ENCODE measurements around the gene NTRK3. TPM values are rescaled to one million over a fixed set of nuclear protein-coding genes. Genes with fewer than 3 reads are reported as not detected.

NTRK3 gene
- total RNA-seq, 1 donor from 2014 or later, result 6.4 TPM

DNA sequence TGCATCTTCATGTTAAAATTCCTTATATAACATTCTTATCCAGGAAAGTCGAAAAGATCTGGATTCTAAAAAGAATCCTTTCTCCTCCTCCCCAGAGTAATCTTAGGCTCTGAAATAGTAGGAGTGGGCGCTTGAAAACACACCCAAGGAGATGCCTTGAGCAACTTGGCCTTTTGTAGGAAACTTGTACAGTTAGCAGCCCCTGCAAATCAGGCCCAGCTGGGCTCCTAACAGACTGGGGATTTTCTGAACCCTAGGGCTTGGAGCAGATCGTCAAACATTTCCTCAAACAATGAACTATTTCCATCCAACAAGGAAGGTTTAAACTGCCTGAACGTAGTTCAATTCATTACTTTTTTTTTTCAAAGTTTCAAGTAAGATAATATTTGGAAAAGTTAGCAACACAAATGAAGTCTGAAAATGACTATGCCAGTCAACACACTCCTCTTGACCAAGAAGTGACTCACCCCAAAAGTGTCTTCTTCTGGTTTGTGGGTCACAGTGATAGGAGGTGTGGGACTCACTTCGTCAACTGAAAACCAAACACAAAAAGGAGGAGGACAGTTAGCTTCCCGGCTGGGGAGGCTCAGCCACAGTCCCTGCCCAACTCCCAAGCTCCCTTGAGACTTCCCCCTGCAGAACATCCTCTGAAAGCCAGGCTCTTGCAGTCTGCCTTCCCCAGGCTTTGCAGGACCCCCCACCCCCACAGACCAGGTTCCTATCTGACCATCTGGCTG is 129.7 kb downstream of the NTRK3 start:
- peaks cover 13% of the 10 kb centered on the region for H3K4me1 Mint-ChIP-seq (ENCODE audit: unreplicated experiment)
- peaks cover 2% of the 10 kb centered on the region for H3K27me3 Mint-ChIP-seq (ENCODE audit: unreplicated experiment)
- H3K9me3 Mint-ChIP-seq (ENCODE audit: unreplicated experiment), result no peaks in the 10 kb centered on the region
- no peak overlapping the region for H3K27ac Mint-ChIP-seq (ENCODE audit: unreplicated experiment)
- TF ChIP-seq, protein P1, sequence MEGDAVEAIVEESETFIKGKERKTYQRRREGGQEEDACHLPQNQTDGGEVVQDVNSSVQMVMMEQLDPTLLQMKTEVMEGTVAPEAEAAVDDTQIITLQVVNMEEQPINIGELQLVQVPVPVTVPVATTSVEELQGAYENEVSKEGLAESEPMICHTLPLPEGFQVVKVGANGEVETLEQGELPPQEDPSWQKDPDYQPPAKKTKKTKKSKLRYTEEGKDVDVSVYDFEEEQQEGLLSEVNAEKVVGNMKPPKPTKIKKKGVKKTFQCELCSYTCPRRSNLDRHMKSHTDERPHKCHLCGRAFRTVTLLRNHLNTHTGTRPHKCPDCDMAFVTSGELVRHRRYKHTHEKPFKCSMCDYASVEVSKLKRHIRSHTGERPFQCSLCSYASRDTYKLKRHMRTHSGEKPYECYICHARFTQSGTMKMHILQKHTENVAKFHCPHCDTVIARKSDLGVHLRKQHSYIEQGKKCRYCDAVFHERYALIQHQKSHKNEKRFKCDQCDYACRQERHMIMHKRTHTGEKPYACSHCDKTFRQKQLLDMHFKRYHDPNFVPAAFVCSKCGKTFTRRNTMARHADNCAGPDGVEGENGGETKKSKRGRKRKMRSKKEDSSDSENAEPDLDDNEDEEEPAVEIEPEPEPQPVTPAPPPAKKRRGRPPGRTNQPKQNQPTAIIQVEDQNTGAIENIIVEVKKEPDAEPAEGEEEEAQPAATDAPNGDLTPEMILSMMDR (IDR thresholded peaks at IDR 0.05; ENCODE audit: unreplicated experiment), result no peak
- H3K36me3 Mint-ChIP-seq (ENCODE audit: low read depth, unreplicated experiment), result no peaks in the 10 kb centered on the region
- H3K4me3 Mint-ChIP-seq (ENCODE audit: unreplicated experiment), result no peak overlapping the region
- DNase-seq (ENCODE audit: low spot score), result no peak

DNA sequence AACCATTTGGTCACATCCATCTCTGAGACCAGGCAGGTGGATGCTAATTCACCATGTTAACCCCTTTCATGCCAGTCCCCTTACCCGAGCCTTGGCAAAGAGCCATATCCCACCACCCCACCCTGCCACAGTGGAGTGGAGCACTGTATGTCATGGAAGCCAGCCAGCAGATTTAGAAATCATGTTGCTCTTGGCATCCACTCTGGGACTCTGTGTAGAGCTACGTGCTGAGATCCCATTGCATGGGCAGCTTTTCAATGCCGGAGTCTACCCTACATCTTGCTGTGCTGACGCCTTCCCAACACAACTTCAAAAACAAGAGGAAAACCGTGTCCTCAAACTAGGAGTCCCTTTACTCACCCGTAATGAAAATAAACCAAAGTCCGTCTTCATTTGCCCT is 131.0 kb downstream of the NTRK3 start:
- no peaks in the 10 kb centered on the region for H3K9me3 Mint-ChIP-seq (ENCODE audit: unreplicated experiment)
- peaks cover 2% of the 10 kb centered on the region for H3K27me3 Mint-ChIP-seq (ENCODE audit: unreplicated experiment)
- no peaks in the 10 kb centered on the region for H3K36me3 Mint-ChIP-seq (ENCODE audit: low read depth, unreplicated experiment)
- no peak overlapping the region for H3K27ac Mint-ChIP-seq (ENCODE audit: unreplicated experiment)
- no peak for DNase-seq (ENCODE audit: low spot score)
- H3K4me1 Mint-ChIP-seq (ENCODE audit: unreplicated experiment), result peaks cover 13% of the 10 kb centered on the region
- TF ChIP-seq, protein P1 (IDR thresholded peaks at IDR 0.05; ENCODE audit: unreplicated experiment), result no peak
- H3K4me3 Mint-ChIP-seq (ENCODE audit: unreplicated experiment), result no peak overlapping the region

DNA sequence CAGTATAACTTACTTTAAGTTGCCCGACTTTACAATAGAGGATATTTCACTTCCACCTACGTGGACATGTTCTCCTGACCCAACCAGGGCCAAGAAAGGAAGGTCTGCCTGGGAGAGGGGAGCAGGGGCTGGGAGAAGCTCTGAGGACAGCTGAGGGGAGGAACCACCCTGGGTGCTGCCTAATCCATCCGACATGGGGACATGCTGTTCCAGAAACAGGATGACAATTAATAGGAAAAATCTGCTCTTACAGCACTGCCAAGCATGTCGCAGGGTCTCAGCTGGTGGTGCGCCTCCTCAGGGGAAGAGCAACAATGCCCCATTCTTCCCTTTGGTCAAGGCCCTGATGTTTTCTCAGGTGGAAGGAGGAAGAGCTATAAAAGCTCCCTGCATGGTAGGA is 132.3 kb downstream of the NTRK3 start:
- no peak for DNase-seq (ENCODE audit: low spot score)
- H3K4me1 Mint-ChIP-seq (ENCODE audit: unreplicated experiment), result peaks cover 13% of the 10 kb centered on the region
- no peak overlapping the region for H3K4me3 Mint-ChIP-seq (ENCODE audit: unreplicated experiment)
- H3K36me3 Mint-ChIP-seq (ENCODE audit: low read depth, unreplicated experiment), result no peaks in the 10 kb centered on the region
- no peak overlapping the region for H3K27ac Mint-ChIP-seq (ENCODE audit: unreplicated experiment)
- TF ChIP-seq, protein P1 (IDR thresholded peaks at IDR 0.05; ENCODE audit: unreplicated experiment), result no peak
- peaks cover 2% of the 10 kb centered on the region for H3K27me3 Mint-ChIP-seq (ENCODE audit: unreplicated experiment)
- H3K9me3 Mint-ChIP-seq (ENCODE audit: unreplicated experiment), result no peaks in the 10 kb centered on the region

DNA sequence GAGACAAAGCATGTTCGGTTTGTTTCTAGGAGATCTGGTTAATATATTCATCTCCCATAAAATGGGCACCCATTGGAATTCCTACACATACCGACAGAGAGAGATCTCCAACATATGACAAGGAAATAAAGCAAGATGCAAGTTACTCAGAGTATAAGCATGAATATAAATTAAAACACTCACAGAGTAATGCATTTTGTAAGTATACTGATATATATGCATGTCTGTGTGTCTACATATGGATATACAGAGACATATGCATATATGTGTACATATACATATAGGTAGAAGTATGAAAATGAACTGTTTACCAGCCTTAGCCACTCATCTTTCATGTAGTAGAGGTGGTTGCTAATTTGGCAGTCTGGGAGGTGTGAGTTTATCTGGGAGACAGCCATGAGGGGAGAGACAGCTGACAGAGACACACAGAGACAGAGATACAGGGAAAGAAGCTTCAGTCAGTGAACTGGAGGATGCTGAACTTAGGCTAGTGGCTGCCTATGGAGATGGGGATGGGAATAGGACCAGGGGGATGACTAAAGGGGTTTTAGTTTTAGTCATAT is 134.5 kb downstream of the NTRK3 start:
- H3K4me3 Mint-ChIP-seq (ENCODE audit: unreplicated experiment), result no peak overlapping the region
- H3K9me3 Mint-ChIP-seq (ENCODE audit: unreplicated experiment), result no peaks in the 10 kb centered on the region
- no peak for DNase-seq (ENCODE audit: low spot score)
- TF ChIP-seq, protein P1 (IDR thresholded peaks at IDR 0.05; ENCODE audit: unreplicated experiment), result no peak
- no peak overlapping the region for H3K27ac Mint-ChIP-seq (ENCODE audit: unreplicated experiment)
- no peaks in the 10 kb centered on the region for H3K36me3 Mint-ChIP-seq (ENCODE audit: low read depth, unreplicated experiment)
- H3K4me1 Mint-ChIP-seq (ENCODE audit: unreplicated experiment), result peaks cover 4% of the 10 kb centered on the region
- H3K27me3 Mint-ChIP-seq (ENCODE audit: unreplicated experiment), result peaks cover 2% of the 10 kb centered on the region

DNA sequence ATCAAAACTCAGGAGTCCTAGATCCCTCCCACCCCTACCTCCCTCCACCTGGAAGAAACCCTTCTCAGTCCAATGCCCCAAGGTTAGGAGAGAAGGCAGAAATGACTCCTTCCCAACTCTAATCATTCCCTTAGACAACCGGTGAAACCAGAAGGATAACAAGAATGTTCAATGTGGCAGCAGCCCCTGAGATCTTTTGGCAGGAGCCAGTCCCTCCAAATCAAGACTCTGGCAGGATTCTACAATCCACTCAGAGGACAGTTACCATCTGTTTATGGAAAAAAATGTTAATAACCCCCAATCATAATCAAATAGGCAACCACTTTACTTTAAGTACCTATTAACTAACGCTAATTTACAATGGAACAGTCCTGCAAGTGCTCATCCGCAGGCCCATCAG is 136.5 kb downstream of the NTRK3 start:
- Mint-ChIP-seq H3K36me3 (ENCODE audit: low read depth, unreplicated experiment) (no peaks in the 10 kb centered on the region), H3K27ac (ENCODE audit: unreplicated experiment) (no peak overlapping the region), H3K4me3 (ENCODE audit: unreplicated experiment) (no peak overlapping the region), H3K27me3 (ENCODE audit: unreplicated experiment) (no peaks in the 10 kb centered on the region), H3K9me3 (ENCODE audit: unreplicated experiment) (no peaks in the 10 kb centered on the region), H3K4me1 (ENCODE audit: unreplicated experiment) (no peaks in the 10 kb centered on the region)
- TF ChIP-seq, protein P1 (IDR thresholded peaks at IDR 0.05; ENCODE audit: unreplicated experiment), result no peak
- no peak for DNase-seq (ENCODE audit: low spot score)

Data from endothelial cell (in vitro differentiated cells).